Stromal cell of bone marrow (primary cell): Measurements from ENCODE around the gene MYH14.

Experiments used
- DNase-seq: peaks from one replicate; pipeline ENCODE4 v3.0.0-alpha.2; 2012; ENCODE audit warnings: low read depth

Gene MYH14

DNA sequence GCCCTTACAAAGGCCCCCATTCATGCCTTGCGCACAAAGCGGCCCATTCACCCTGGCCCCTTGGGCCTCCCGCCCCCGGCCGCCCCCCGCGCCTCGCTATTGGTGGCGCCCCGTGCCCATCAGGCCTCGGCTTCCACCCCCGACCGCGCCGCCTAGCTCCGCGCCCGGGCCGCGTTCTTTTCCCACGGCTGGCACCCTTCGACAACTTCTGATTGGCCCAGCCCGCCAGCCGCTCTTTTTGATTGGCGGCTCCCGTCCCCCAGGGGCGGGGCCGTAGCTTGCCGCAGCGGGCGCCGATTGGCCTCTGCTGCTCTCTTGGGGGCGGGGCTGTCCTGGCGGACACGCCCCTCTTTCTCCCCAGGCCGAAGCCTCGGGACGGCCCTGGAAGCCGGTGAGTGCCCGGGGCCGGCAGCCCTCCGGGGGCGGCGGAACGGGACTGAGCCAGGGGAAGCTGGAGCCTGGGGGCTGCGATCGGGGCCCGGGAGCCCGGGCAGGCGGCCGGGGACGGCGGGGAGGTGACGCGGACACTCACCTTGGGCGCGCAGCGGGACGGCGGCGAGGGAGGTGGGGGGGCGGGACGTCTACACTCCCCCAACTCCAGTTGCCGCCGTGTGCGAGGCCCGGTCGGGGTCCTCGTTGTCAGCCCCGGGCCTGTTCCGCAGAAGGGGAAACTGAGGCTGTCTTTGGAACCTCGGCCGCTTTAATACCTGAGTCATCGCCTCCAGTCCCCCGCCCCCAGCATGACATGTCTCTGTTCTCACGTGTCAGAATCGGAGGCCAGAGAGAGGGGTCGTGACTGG is at the start of gene MYH14:
MYH14 (plus strand) TSS at position 342 of the 800 bp plus-strand sequence. CDS start 6,744 bp downstream, outside the sequence.
- no peak for DNase-seq

DNA sequence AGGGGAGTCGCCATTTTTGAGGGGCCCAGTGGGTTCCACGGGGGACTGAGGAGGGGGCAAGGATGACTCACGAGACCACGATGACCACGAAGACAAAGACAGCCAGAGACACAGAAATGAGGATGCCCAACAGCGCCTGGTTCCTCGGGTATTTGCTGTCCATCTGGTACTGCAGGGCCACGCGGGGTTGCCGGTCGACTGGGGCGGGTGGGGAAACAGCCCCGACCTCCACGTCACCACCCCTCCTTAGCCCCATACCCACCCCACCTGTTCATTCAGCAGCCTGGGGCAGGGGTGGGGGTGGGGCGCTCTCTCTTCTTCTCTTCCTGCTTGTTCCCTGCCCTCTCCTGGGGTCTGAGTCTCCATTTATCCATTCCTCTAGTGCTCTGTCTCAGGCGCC is 48.9 kb upstream of the MYH14 start:
- no peak for DNase-seq

- DNase-seq: no peak
Observed at GRCh38 chr19:50155520-50156109, 47.8 kb upstream of the MYH14 start.

DNA sequence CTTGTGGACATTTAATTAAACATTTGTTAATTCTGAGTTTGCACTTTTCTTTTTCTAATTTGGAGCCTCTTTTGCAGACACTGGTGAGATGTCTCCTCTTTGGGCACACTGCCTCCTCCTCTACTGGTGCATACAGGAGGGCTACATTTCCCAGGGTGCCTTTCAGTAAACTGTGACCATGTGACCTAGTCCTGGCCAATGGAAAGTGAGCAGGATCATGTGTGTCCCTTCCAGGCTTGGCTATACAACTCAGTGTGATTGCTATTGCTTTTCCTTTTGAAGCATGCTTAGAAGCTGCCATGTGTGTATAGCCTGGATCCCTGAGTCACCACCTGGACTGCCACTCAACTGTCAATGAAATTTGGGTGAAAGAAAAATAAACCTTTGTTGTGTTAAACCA is 44.8 kb upstream of the MYH14 start:
- no peak for DNase-seq

- DNase-seq: no peak
Observed at GRCh38 chr19:50159078-50159477, 44.3 kb upstream of the MYH14 start.

DNA sequence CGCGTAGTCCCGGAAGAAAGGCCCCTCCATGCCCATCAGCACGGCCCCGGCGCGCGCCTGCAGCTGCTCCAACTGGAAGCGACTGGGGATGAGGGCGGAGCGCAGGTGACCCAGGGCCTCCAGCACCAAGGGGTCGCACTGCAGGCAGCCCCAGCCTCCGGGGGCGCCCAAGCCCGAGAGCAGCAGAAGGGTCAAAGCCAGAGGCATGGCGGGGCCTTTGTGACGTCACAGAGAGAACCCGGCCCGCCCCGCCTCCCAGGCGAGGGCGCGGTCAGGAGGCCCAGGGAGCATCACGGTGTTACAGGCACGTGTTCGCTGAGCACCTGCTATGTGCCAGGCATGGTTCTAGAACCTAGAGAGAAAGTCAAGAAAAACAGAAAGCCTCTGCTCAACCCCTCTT is 40.4 kb upstream of the MYH14 start, which contains the start of gene IZUMO2:
IZUMO2 (minus strand) TSS at position 294 of the 400 bp plus-strand sequence; CDS start at position 207, 87 bp downstream.
- no peak for DNase-seq

DNA sequence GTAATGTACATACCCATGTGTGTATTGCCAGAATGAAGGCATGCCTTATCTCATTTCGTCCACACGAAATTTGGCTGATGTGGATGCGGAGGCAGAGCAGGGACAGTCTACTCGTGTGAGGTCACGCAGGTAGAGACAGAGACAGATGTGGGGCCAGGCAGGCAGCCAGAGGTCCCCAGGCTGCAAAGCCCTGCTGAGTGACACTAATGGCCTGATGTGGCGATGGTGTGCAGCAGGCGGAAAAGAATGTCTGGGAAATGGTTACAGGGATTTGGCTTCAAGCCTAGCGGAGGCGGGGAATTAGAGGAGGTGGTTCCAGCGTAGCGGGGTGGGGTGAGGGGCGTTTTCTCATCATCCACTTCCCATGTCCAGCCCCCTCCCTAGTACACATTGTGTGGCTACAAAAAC is 36.1 kb upstream of the MYH14 start:
- DNase-seq: no peak

GRCh38 chr19:50171752-50172151 is 31.7 kb upstream of the MYH14 start:
- no peak for DNase-seq

- no peak for DNase-seq
Observed at GRCh38 chr19:50172726-50173125, 30.7 kb upstream of the MYH14 start.

- DNase-seq: no peak
Observed at GRCh38 chr19:50173127-50173526, 30.3 kb upstream of the MYH14 start.

GRCh38 chr19:50174100-50174793 is 29.2 kb upstream of the MYH14 start:
- DNase-seq: no peak

- no peak for DNase-seq
Observed at GRCh38 chr19:50175924-50176323, 27.5 kb upstream of the MYH14 start.

DNA sequence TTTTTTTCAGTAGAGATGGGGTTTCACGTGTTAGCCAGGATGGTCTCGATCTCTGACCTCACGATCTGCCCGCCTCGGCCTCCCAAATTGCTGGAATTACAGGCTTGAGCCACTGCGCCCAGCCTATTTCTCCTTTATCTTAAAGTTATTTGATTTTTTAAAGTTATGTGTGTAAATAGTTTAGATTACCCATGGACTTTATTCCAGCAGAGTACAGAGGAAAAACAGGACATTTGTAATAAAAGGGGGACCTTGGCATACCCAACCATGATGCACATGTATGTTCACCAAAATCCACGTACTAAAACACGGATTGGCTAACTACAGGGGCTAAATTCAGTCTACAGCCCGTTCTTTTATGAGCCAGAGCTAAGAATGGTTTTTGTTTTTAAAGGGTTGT is 26.6 kb upstream of the MYH14 start:
- DNase-seq: no peak

GRCh38 chr19:50178320-50178719 is 25.1 kb upstream of the MYH14 start:
- DNase-seq: no peak

GRCh38 chr19:50178859-50179537 is 24.4 kb upstream of the MYH14 start:
- DNase-seq: no peak

- DNase-seq: no peak
Observed at GRCh38 chr19:50181121-50181520, 22.3 kb upstream of the MYH14 start.

DNA sequence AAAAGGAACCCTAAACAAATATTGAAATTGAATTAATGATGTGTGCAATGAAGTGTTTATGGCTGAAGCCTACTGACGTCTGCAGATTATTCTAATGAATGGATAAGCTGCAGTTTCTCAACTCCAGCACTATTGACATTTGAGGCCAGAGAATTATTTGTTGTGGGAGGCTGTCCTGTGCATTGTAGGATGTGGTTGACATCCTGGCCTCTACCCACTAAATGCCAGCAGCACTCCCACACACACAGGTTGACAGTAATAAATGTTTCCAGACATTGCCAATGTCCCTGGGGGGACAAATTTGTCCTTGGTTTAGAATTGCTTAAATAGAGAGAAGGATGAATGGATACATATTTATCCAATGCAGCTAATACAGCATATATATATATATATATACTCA is 19.2 kb upstream of the MYH14 start:
- no peak for DNase-seq

DNA sequence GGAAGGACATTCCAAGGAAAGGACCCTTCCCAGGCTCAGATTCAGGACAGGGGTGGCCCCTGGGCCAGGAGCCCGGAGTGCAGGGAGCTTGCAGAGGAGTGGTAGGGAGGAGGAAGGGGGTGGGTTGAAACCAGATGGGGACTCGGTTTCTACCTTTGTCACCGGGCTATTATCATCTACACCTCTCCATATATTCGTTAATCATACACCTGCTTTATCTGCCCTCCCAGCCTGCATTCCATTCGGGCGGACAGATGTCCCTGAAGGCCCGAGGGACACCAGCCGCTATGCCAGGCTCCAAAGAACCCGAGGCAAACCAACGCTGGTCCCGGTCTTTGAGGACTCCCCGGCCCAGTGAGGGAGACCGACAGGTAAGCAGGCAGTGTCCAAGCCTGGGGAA is 15.5 kb upstream of the MYH14 start:
- no peak for DNase-seq

DNA sequence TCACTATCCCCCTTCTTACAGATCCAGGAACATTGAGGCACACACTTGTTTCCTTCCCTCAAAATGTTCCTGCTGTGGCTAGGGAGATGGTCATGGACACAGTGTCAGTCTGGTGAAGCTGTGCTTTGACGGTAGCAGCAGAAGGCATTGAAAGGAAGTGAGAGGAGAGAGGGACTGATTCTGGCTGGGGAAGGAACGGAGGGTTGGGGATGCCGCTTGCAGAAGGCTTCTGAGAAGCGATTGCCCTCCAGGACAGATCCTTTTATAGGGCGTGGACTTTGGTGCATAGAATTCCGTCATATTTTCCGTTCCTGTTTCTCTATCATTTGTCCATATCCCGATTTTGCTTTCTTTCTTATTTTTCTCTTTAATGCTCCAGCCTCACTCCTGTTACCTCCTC is 14.1 kb upstream of the MYH14 start:
- no peak for DNase-seq

GRCh38 chr19:50190439-50190891 is 13.0 kb upstream of the MYH14 start:
- DNase-seq: no peak

DNA sequence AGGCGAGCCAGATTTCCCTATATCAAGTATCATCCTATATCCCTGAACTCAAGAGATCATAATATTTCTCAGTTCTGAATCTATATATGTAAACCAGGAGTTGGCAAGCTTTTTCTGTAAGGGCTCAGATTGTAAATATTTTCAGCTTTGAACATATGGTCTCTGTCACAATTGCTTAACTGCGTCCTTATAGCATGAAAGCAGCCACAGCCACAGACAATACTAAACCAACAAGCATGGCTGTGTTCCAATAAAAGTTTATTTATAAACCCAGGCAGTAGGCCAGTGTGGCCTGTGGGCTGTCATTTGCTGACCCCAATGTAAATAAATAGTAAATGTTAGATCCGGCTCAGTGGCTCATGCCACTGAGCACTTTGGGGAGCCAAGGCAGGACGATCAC is 12.2 kb upstream of the MYH14 start:
- DNase-seq: no peak

DNA sequence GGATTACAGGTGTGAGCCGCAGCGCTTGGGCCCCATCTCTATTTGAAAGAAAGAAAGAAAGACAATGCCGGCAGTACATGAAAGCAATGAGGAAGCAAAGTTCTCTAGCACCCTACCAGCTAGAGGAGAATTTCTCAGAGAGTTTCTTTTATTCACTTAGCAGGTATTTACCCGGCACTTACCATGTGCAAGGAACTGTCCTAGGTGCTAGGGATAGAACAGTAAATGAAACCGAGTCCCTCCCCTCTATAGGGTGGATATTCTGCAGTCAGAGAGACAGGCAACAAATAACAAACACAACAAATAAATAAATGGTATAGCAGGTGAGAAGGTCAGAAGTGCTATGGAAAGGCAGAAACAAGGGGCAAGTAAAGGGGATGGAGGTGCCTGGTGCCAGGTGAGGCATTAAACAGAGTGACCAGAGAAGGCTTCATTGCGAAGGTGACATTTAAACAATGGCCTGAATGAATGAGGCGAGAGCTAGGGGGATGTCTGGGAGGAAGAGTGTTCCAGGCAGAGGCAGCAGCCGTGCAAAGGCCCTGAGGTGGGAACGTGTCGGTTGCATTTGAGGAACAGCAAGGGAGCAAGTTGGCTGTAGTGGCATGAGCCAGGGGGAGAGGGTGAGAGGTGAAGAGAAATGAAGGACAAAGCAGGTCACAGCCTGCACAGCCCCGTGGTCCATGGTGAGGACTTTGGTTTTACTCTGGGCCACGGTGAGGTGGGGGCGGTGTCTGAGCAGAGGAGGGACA is 10.8 kb upstream of the MYH14 start:
- DNase-seq: no peak
